M059J (cell line): ENCODE results near the gene NEUROG1. TPM values are rescaled to one million over a fixed set of nuclear protein-coding genes. Genes with fewer than 3 reads are reported as not detected.
"Not testable (repeated sequence)": the region's sequence is repeated elsewhere in the genome, so short reads cannot be mapped to it uniquely, and the experiment has no call there.

Experiments used
- DNase-seq: peaks from one replicate; pipeline ENCODE4 v3.0.0-alpha.2; 2012; ENCODE audit warnings: low read depth
- total RNA-seq: library from RNA; depleted of rRNA; stranded (reverse); fragments of >200 nt; shearing (Covaris generic); gene quantifications from 2 replicates; pipeline ENCODE4 v1.2.3, GENCODE V29; 2014

NEUROG1 gene
- total RNA-seq, 1 experiment from 2014 or later = not detected

GRCh38 chr5:135537271-135537670 is 1.5 kb upstream of the NEUROG1 start:
- DNase-seq = no peak

GRCh38 chr5:135535420-135535819 is 344 bp downstream of the NEUROG1 start:
- no peak for DNase-seq

GRCh38 chr5:135534609-135535419 is 950 bp downstream of the NEUROG1 start:
- DNase-seq = no peak

GRCh38 chr5:135533794-135534193 is 2.0 kb downstream of the NEUROG1 start:
- no peak for DNase-seq

GRCh38 chr5:135533334-135533733 is 2.4 kb downstream of the NEUROG1 start:
- no peak for DNase-seq

- not testable (repeated sequence) for DNase-seq
Measured at GRCh38 chr5:135529576-135529975, 6.2 kb downstream of the NEUROG1 start.

- no peak for DNase-seq
Measured at GRCh38 chr5:135526924-135527323, 8.8 kb downstream of the NEUROG1 start.

GRCh38 chr5:135521964-135522363 is 13.8 kb downstream of the NEUROG1 start:
- no peak for DNase-seq

- no peak for DNase-seq
Measured at GRCh38 chr5:135517631-135518030, 18.1 kb downstream of the NEUROG1 start.

- no peak for DNase-seq
Measured at GRCh38 chr5:135514116-135514515, 21.6 kb downstream of the NEUROG1 start.

- no peak for DNase-seq
Measured at GRCh38 chr5:135511761-135512575, 23.8 kb downstream of the NEUROG1 start.

- DNase-seq = no peak
Measured at GRCh38 chr5:135509995-135510394, 25.8 kb downstream of the NEUROG1 start.

GRCh38 chr5:135508496-135509005 is 27.2 kb downstream of the NEUROG1 start:
- no peak for DNase-seq

- peak; percentile 23 for DNase-seq
Measured at GRCh38 chr5:135505973-135506372, 29.8 kb downstream of the NEUROG1 start.

- DNase-seq = no peak
Measured at GRCh38 chr5:135504376-135504775, 31.4 kb downstream of the NEUROG1 start.

- DNase-seq = no peak
Measured at GRCh38 chr5:135503871-135504270, 31.9 kb downstream of the NEUROG1 start.

- DNase-seq = no peak
Measured at GRCh38 chr5:135502836-135503520, 32.8 kb downstream of the NEUROG1 start.

- DNase-seq = no peak
Measured at GRCh38 chr5:135501965-135502364, 33.8 kb downstream of the NEUROG1 start.

- no peak for DNase-seq
Measured at GRCh38 chr5:135498637-135498995, 37.1 kb downstream of the NEUROG1 start.

- DNase-seq = peak; percentile 24
Measured at GRCh38 chr5:135497971-135498636, 37.7 kb downstream of the NEUROG1 start.

- not testable (repeated sequence) for DNase-seq
Measured at GRCh38 chr5:135495531-135495930, 40.2 kb downstream of the NEUROG1 start.

GRCh38 chr5:135494196-135494595 is 41.6 kb downstream of the NEUROG1 start:
- DNase-seq = no peak
